Kidney epithelial cell (primary cell): ENCODE data around the gene AKAP7. TPM values are rescaled to one million over a fixed set of nuclear protein-coding genes. Genes with fewer than 3 reads are reported as not detected.
A peak's percentile ranks its signal among the peaks of the same experiment; 100 is the strongest.

Experiments
- DNase-seq: peaks from one replicate; pipeline ENCODE4 v3.0.0-alpha.2; 2010; ENCODE audit warnings: low read depth
- H3K27me3 ChIP-seq: 2 replicates; pipeline ENCODE4 v1.6.0; 2011; ENCODE audit warnings: low read length; ENCODE audit not compliant: control insufficient read depth, insufficient read depth
- H3K36me3 ChIP-seq: 2 replicates; pipeline ENCODE4 v1.5.1; 2011; ENCODE audit warnings: low read length; ENCODE audit not compliant: control insufficient read depth, insufficient read depth
- H3K4me3 ChIP-seq: 2 replicates; pipeline ENCODE4 v1.5.1; 2011; ENCODE audit warnings: low read depth, mild to moderate bottlenecking, control low read depth, low read length
- total RNA-seq: library from RNA; depleted of rRNA; stranded (reverse); fragments of >200 nt; gene quantifications from 2 replicates; pipeline ENCODE4 v1.2.3, GENCODE V29; 2015
- TF ChIP-seq, protein P1 (sequence below): IDR thresholded peaks from 2 replicates; pipeline ENCODE4 v1.5.1; 2011; ENCODE audit warnings: mild to moderate bottlenecking, moderate library complexity, low read length, control low read depth, inconsistent platforms; ENCODE audit not compliant: insufficient read depth, poor library complexity, severe bottlenecking

Gene AKAP7
- total RNA-seq, 1 donor from 2014 or later = 4.2 TPM

DNA sequence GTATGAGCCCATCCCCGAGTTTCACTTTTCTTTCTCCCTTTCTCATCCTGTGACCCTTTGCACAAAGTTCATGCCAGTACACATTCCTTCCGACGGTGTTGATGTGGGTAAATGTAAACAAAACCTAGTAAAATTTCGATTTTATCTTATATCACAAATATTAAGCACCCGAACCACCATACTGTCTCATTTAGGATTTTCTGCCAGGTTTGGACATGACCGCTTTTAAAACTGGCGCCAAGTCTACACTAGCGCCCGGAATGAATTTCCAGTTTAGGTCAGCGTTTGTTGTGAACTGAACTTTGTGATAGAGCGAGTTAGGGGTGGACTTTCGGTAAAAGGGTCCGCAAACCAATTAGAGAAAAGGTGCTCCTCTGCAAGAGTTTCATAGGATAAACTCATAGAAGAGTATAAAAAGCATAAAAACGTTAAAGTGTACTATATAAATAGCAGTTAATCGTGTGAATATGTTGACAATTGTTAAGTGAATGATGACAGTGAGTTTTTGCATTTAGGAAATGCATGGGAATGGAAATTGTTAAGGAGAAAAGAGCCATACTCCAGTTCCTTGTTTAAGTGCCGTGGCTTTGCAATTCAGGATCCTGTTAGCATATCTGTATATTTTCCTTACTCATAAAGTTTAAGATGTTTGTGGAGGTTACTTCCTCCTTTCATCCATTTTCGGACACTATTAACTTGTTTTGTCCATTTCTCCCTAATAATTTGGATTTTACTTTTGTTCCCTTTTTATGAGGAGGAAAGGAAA lies 937 bp downstream of the AKAP7 start:
- DNase-seq = no peak
- TF ChIP-seq, protein P1, sequence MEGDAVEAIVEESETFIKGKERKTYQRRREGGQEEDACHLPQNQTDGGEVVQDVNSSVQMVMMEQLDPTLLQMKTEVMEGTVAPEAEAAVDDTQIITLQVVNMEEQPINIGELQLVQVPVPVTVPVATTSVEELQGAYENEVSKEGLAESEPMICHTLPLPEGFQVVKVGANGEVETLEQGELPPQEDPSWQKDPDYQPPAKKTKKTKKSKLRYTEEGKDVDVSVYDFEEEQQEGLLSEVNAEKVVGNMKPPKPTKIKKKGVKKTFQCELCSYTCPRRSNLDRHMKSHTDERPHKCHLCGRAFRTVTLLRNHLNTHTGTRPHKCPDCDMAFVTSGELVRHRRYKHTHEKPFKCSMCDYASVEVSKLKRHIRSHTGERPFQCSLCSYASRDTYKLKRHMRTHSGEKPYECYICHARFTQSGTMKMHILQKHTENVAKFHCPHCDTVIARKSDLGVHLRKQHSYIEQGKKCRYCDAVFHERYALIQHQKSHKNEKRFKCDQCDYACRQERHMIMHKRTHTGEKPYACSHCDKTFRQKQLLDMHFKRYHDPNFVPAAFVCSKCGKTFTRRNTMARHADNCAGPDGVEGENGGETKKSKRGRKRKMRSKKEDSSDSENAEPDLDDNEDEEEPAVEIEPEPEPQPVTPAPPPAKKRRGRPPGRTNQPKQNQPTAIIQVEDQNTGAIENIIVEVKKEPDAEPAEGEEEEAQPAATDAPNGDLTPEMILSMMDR = peak; percentile 3
- Histone ChIP-seq H3K36me3 (no peaks in the 10 kb centered on the region), H3K4me3 (peak overlapping the region; percentile 67), H3K27me3 (no peaks in the 10 kb centered on the region)

GRCh38 chr6:131139599-131139998 lies 4.3 kb downstream of the AKAP7 start:
- DNase-seq = no peak
- H3K27me3 ChIP-seq = no peaks in the 10 kb centered on the region
- TF ChIP-seq, protein P1 = no peak
- H3K36me3 ChIP-seq = no peaks in the 10 kb centered on the region
- no peak overlapping the region for H3K4me3 ChIP-seq

DNA sequence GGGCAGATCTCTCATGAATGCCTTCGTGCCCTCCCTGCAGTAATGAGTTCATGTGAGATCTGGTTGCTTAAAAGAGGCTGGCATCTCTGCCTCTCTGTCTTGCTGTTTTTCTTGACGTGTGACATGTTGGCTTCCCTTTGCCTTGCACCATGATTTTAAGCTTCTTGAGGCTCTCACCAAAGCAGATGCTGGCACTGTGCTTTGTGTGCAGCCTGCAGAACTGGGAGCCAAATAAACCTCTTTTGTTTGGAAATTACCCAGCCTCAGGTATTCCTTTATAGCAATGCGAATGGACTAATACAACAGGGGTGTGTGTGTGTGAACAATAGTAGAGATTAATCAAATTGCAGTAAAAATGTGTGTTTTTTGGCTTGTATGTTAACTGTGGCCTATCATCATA lies 8.1 kb downstream of the AKAP7 start:
- Histone ChIP-seq H3K36me3 (no peaks in the 10 kb centered on the region), H3K27me3 (no peaks in the 10 kb centered on the region), H3K4me3 (no peak overlapping the region)
- TF ChIP-seq, protein P1 = no peak
- DNase-seq = no peak

GRCh38 chr6:131146865-131147264 lies 11.6 kb downstream of the AKAP7 start:
- Histone ChIP-seq H3K36me3 (no peaks in the 10 kb centered on the region), H3K4me3 (no peak overlapping the region), H3K27me3 (no peaks in the 10 kb centered on the region)
- no peak for DNase-seq
- TF ChIP-seq, protein P1 = no peak

- TF ChIP-seq, protein P1 = no peak
Observed at GRCh38 chr6:131156411-131156810, 21.1 kb downstream of the AKAP7 start.

GRCh38 chr6:131159578-131159977 lies 24.3 kb downstream of the AKAP7 start:
- TF ChIP-seq, protein P1 = no peak
- H3K36me3 ChIP-seq = no peaks in the 10 kb centered on the region
- peak; percentile 21 for DNase-seq
- H3K4me3 ChIP-seq = no peak overlapping the region
- H3K27me3 ChIP-seq = no peaks in the 10 kb centered on the region

More at GRCh38 chr6:131156411-131156810, 21.1 kb downstream of the AKAP7 start:
- no peak for DNase-seq
- Histone ChIP-seq H3K36me3 (no peaks in the 10 kb centered on the region), H3K4me3 (no peak overlapping the region), H3K27me3 (no peaks in the 10 kb centered on the region)
